Measurements from ENCODE around the gene CNIH3.

GRCh38 chr1:224605482-224606181, 10.5 kb upstream of the CNIH3 start:
- TF ChIP-seq MAZ (IDR thresholded peaks at IDR 0.05; ENCODE audit: borderline replicate concordance, low read depth, low read length) (no peak), CHD1 (IDR thresholded peaks at IDR 0.05; ENCODE audit: low read depth, low read length) (no peak), USF2 (IDR thresholded peaks at IDR 0.05; ENCODE audit: low read depth, low read length) (no peak)
- TF ChIP-seq, protein P1, sequence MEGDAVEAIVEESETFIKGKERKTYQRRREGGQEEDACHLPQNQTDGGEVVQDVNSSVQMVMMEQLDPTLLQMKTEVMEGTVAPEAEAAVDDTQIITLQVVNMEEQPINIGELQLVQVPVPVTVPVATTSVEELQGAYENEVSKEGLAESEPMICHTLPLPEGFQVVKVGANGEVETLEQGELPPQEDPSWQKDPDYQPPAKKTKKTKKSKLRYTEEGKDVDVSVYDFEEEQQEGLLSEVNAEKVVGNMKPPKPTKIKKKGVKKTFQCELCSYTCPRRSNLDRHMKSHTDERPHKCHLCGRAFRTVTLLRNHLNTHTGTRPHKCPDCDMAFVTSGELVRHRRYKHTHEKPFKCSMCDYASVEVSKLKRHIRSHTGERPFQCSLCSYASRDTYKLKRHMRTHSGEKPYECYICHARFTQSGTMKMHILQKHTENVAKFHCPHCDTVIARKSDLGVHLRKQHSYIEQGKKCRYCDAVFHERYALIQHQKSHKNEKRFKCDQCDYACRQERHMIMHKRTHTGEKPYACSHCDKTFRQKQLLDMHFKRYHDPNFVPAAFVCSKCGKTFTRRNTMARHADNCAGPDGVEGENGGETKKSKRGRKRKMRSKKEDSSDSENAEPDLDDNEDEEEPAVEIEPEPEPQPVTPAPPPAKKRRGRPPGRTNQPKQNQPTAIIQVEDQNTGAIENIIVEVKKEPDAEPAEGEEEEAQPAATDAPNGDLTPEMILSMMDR (conservative IDR thresholded peaks at IDR 0.05; ENCODE audit: low read depth, low read length), result no peak

All from IMR-90 (cell line).